ENCODE results near the gene NFASC. TPM values are rescaled to one million over a fixed set of nuclear protein-coding genes. Genes with fewer than 3 reads are reported as not detected.

The NFASC gene
- total RNA-seq, 1 experiment from 2014 or later, result 20.1 TPM

- no peak for TF ChIP-seq PRRX2 (CRISPR knock-in tag; IDR thresholded peaks at IDR 0.05)
- no peak for TF ChIP-seq AFF4 (CRISPR knock-in tag; IDR thresholded peaks at IDR 0.05; ENCODE audit: borderline replicate concordance)
- no peak for TF ChIP-seq ZNF423 (CRISPR knock-in tag; IDR thresholded peaks at IDR 0.05)
- TF ChIP-seq ZNF219 (CRISPR knock-in tag; IDR thresholded peaks at IDR 0.05; ENCODE audit: borderline replicate concordance), result no peak
- no peak for TF ChIP-seq ELF4 (CRISPR knock-in tag; IDR thresholded peaks at IDR 0.05; ENCODE audit: low read depth)
- TF ChIP-seq TEAD4 (CRISPR knock-in tag; IDR thresholded peaks at IDR 0.05), result no peak
Measured at GRCh38 chr1:205062319-205062718, 191.7 kb downstream of the NFASC start (continued).

GRCh38 chr1:205062895-205063294 lies 192.2 kb downstream of the NFASC start:
- TF ChIP-seq KAT7 (CRISPR knock-in tag; IDR thresholded peaks at IDR 0.05; ENCODE audit: borderline replicate concordance) (no peak), FOXJ3 (CRISPR knock-in tag; IDR thresholded peaks at IDR 0.05; ENCODE audit: borderline replicate concordance) (no peak), TEAD1 (CRISPR knock-in tag; IDR thresholded peaks at IDR 0.05) (no peak), ATF6 (CRISPR knock-in tag; IDR thresholded peaks at IDR 0.05) (no peak), USF2 (CRISPR knock-in tag; IDR thresholded peaks at IDR 0.05) (no peak), IRF2 (CRISPR knock-in tag; IDR thresholded peaks at IDR 0.05; ENCODE audit: borderline replicate concordance, low read depth) (no peak), E2F5 (CRISPR knock-in tag; IDR thresholded peaks at IDR 0.05) (no peak), ZNF532 (CRISPR knock-in tag; IDR thresholded peaks at IDR 0.05; ENCODE audit: borderline replicate concordance) (no peak), JUN (CRISPR knock-in tag; IDR thresholded peaks at IDR 0.05) (no peak), ZNF425 (CRISPR knock-in tag; conservative IDR thresholded peaks at IDR 0.05) (no peak), FOXP1 (CRISPR knock-in tag; IDR thresholded peaks at IDR 0.05; ENCODE audit: borderline replicate concordance) (no peak), MLX (CRISPR knock-in tag; IDR thresholded peaks at IDR 0.05) (no peak), SMAD3 (CRISPR knock-in tag; IDR thresholded peaks at IDR 0.05; ENCODE audit: borderline replicate concordance) (no peak), ELF4 (CRISPR knock-in tag; IDR thresholded peaks at IDR 0.05; ENCODE audit: low read depth) (no peak), MAX (CRISPR knock-in tag; IDR thresholded peaks at IDR 0.05) (no peak), NR3C1 (CRISPR knock-in tag; conservative IDR thresholded peaks at IDR 0.05; ENCODE audit: low read depth) (no peak)
- Mint-ChIP-seq H3K27me3 (ENCODE audit: low read depth) (no peaks in the 10 kb centered on the region), H3K4me3 (no peak overlapping the region), H3K9me3 (no peaks in the 10 kb centered on the region), H3K36me3 (no peaks in the 10 kb centered on the region), H3K4me1 (peaks cover 9% of the 10 kb centered on the region; the same call in 1 of the 2 replicates), H3K27ac (no peak overlapping the region)
- ATAC-seq (no peak), DNase-seq (ENCODE audit: low spot score) (no peak)
- POLR2A ChIA-PET, result no interaction called here
- CTCF ChIA-PET, result interaction anchor here (0.7 to 4.7 kb wide), 9 partner anchors 10 to 1790 kb away, joined by 3 to 648 read pairs (median 64); partner anchors contain the start of gene CNTN2

Measured in WTC11 (cell line).